Prostate gland (tissue), 2 donors: ENCODE results near the gene ARMC3. TPM values are rescaled to one million over a fixed set of nuclear protein-coding genes. Genes with fewer than 3 reads are reported as not detected.
"Not testable (repeated sequence)": the region's sequence is repeated elsewhere in the genome, so short reads cannot be mapped to it uniquely, and the experiment has no call there.

Experiments used
- DNase-seq: peaks from one replicate; pipeline ENCODE4 v3.0.0-alpha.2; 2019; ENCODE audit warnings: low spot score
- H3K27ac ChIP-seq, 2 donors: fragments of 200-600 bp; sonication (generic); 2 replicates each; pipeline ENCODE4 v1.5.1; 2017 to 2019
- H3K27me3 ChIP-seq: fragments of 200-600 bp; sonication (generic); replicated peaks from 2 replicates; pipeline ENCODE4 v1.5.1; 2019; ENCODE audit not compliant: insufficient read depth
- H3K36me3 ChIP-seq, 2 donors: fragments of 200-600 bp; sonication (generic); 1 replicate in 1 of 2; 2 replicates in 1 of 2; pipeline versions ENCODE4 v1.5.1 to v1.8.1; 2017 to 2019
- H3K4me1 ChIP-seq: fragments of 200-600 bp; sonication (generic); replicated peaks from 2 replicates; pipeline ENCODE4 v1.5.1; 2019
- H3K4me3 ChIP-seq, 2 donors: fragments of 200-600 bp; sonication (generic); 2 replicates each; pipeline ENCODE4 v1.5.1; 2017 to 2019
- H3K9me3 ChIP-seq: fragments of 200-600 bp; sonication (generic); 2 replicates; pipeline ENCODE4 v1.5.1; 2017
- CTCF ChIP-seq, 4 experiments: fragments of 200-600 bp in 2 of 4; fragments of 450-650 bp in 2 of 4; sonication (generic) in 2 of 4; IDR thresholded peaks; 1 replicate in 3 of 4; 2 replicates in 1 of 4; pipeline ENCODE4 v1.5.1; 2016 to 2019; ENCODE audit warnings: antibody characterized with exemption in 4 of 4, mild to moderate bottlenecking in 2 of 4, moderate library complexity in 2 of 4
- POLR2A ChIP-seq: fragments of 450-650 bp; IDR thresholded peaks from one replicate; pipeline ENCODE4 v1.6.1; 2016; ENCODE audit warnings: antibody characterized with exemption, mild to moderate bottlenecking
- POLR2AphosphoS5 ChIP-seq: sonication (generic); formaldehyde crosslinking; IDR thresholded peaks from one replicate; pipeline ENCODE4 v1.6.1; 2017; ENCODE audit warnings: antibody characterized with exemption
- WGBS: methylation state at CpG from one replicate; pipeline ENCODE4 v1.1.5; 2018; 5-methylcytosine and 5-hydroxymethylcytosine counted together
- intact Hi-C: fragments of 100-400 bp; cut with DNase I; formaldehyde crosslinking; loops from one replicate; pipeline ENCODE4 v1.14.2; 2022
- total RNA-seq, 2 donors: library from RNA; depleted of rRNA; stranded (reverse); fragments of >200 nt; gene quantifications; one replicate each; pipeline ENCODE4 v1.1.0, GENCODE V29; 2016

The ARMC3 gene
- total RNA-seq, 2 donors from 2014 or later, result 5.0 TPM; not detected in 1

- H3K4me3 ChIP-seq, result no peak overlapping the region
- H3K4me1 ChIP-seq, result no peaks in the 10 kb centered on the region
- 80% methylated on average over 20 of the region's 20 CpGs for WGBS
- no peaks in the 10 kb centered on the region for H3K9me3 ChIP-seq
- intact Hi-C loops, result loop anchor here (10.0 kb wide), 2 partner anchors 749 to 1059 kb away; partner anchors contain the start of genes COMMD3 and DNAJC1
- TF ChIP-seq POLR2A, result no peak
- TF ChIP-seq CTCF (IDR thresholded peaks at IDR 0.05), result no peak
- TF ChIP-seq POLR2AphosphoS5, result no peak
- no peak for DNase-seq
- no peaks in the 10 kb centered on the region for H3K36me3 ChIP-seq
- no peak overlapping the region for H3K27ac ChIP-seq
- H3K27me3 ChIP-seq, result no peaks in the 10 kb centered on the region
Observed at GRCh38 chr10:23063973-23064812, 136.3 kb downstream of the ARMC3 start.

- not testable (repeated sequence) for H3K4me3 ChIP-seq, H3K36me3 ChIP-seq, H3K27ac ChIP-seq, H3K27me3 ChIP-seq, H3K4me1 ChIP-seq, H3K9me3 ChIP-seq, DNase-seq
- WGBS, result 95% methylated on average over 2 of the region's 2 CpGs
- intact Hi-C loops, result loop anchor here (5.0 to 10.0 kb wide), 3 partner anchors 72 to 1060 kb away; partner anchors contain the start of genes COMMD3 and DNAJC1
Observed at GRCh38 chr10:23064813-23065114, 136.9 kb downstream of the ARMC3 start.

GRCh38 chr10:23065181-23065948 is 137.5 kb downstream of the ARMC3 start:
- intact Hi-C loops, result loop anchor here (5.0 to 10.0 kb wide), 3 partner anchors 73 to 1061 kb away; partner anchors contain the start of genes COMMD3 and DNAJC1
- TF ChIP-seq POLR2AphosphoS5 (peak; percentile 94), POLR2A (no peak), CTCF (IDR thresholded peaks at IDR 0.05) (peak in 1 of 4 experiments; percentile 20)
- H3K27ac ChIP-seq, result no peak overlapping the region

GRCh38 chr10:23067337-23067736 is 139.5 kb downstream of the ARMC3 start:
- 96% methylated on average over 12 of the region's 12 CpGs for WGBS
- intact Hi-C loops, result loop anchor here (5.0 to 10.0 kb wide), 3 partner anchors 75 to 1063 kb away; partner anchors contain the start of genes COMMD3 and DNAJC1
- no peaks in the 10 kb centered on the region for H3K36me3 ChIP-seq
- H3K4me1 ChIP-seq, result no peaks in the 10 kb centered on the region
- TF ChIP-seq CTCF (IDR thresholded peaks at IDR 0.05) (no peak), POLR2AphosphoS5 (no peak), POLR2A (no peak)
- no peak overlapping the region for H3K4me3 ChIP-seq
- no peak for DNase-seq
- no peaks in the 10 kb centered on the region for H3K9me3 ChIP-seq
- no peak overlapping the region for H3K27ac ChIP-seq
- H3K27me3 ChIP-seq, result no peaks in the 10 kb centered on the region

More at GRCh38 chr10:23065181-23065948, 137.5 kb downstream of the ARMC3 start:
- Histone ChIP-seq H3K9me3 (no peaks in the 10 kb centered on the region), H3K27me3 (no peaks in the 10 kb centered on the region), H3K36me3 (no peaks in the 10 kb centered on the region), H3K4me1 (no peaks in the 10 kb centered on the region), H3K4me3 (no peak overlapping the region)
- peak; percentile 91 for DNase-seq
- WGBS, result 34% methylated on average over 10 of the region's 11 CpGs
